Neural progenitor cell (in vitro differentiated cells): ENCODE data around the gene AASDH. TPM values are rescaled to one million over a fixed set of nuclear protein-coding genes. Genes with fewer than 3 reads are reported as not detected.

ENCODE experiments used
- DNase-seq: peaks from one replicate; pipeline ENCODE4 v3.0.0-alpha.2; 2016; ENCODE audit warnings: low spot score
- H2AFZ ChIP-seq: fragments of 200-600 bp; sonication (generic); replicated peaks from 2 replicates; pipeline ENCODE4 v1.6.1; 2016; ENCODE audit warnings: antibody characterized with exemption
- H3F3A ChIP-seq: fragments of 200-600 bp; sonication (generic); 2 replicates; pipeline ENCODE4 v1.6.1; 2016; ENCODE audit warnings: antibody characterized with exemption, low read depth
- H3K27ac ChIP-seq: fragments of 200-600 bp; sonication (generic); 2 replicates; pipeline ENCODE4 v1.5.1; 2016; ENCODE audit warnings: mild to moderate bottlenecking
- H3K27me3 ChIP-seq: fragments of 200-600 bp; sonication (generic); 2 replicates; pipeline ENCODE4 v1.6.1; 2016; ENCODE audit warnings: mild to moderate bottlenecking, moderate library complexity
- H3K36me3 ChIP-seq: fragments of 200-600 bp; sonication (generic); 2 replicates; pipeline ENCODE4 v1.5.1; 2016
- H3K4me1 ChIP-seq: fragments of 200-600 bp; sonication (generic); 2 replicates; pipeline ENCODE4 v1.6.1; 2016; ENCODE audit warnings: mixed run types
- H3K4me2 ChIP-seq: fragments of 200-600 bp; sonication (generic); 2 replicates; pipeline ENCODE4 v1.6.1; 2016
- H3K4me3 ChIP-seq: fragments of 200-600 bp; sonication (generic); 2 replicates; pipeline ENCODE4 v1.5.1; 2016
- H3K79me2 ChIP-seq: fragments of 200-600 bp; sonication (generic); 2 replicates; pipeline ENCODE4 v1.6.1; 2016; ENCODE audit warnings: low read depth
- H3K9ac ChIP-seq: fragments of 200-600 bp; sonication (generic); 2 replicates; pipeline ENCODE4 v1.6.1; 2016
- H3K9me3 ChIP-seq: fragments of 200-600 bp; sonication (generic); 2 replicates; pipeline ENCODE4 v1.5.1; 2016; ENCODE audit warnings: low read depth
- H4K20me1 ChIP-seq: fragments of 200-600 bp; sonication (generic); 2 replicates; pipeline ENCODE4 v1.6.1; 2016; ENCODE audit warnings: low read depth
- H3K27ac Mint-ChIP-seq: 3 replicates; pipeline ENCODE4 v1.8.0; 2021; ENCODE audit warnings: mixed read lengths
- H3K27me3 Mint-ChIP-seq: 2 replicates; pipeline ENCODE4 v1.8.0; 2022; ENCODE audit warnings: low read depth, mild to moderate bottlenecking, inconsistent platforms, moderate library complexity, mixed read lengths; ENCODE audit not compliant: insufficient read depth
- H3K36me3 Mint-ChIP-seq: 3 replicates; pipeline ENCODE4 v1.8.0; 2021; ENCODE audit warnings: mixed read lengths
- H3K4me1 Mint-ChIP-seq: 3 replicates; pipeline ENCODE4 v1.8.0; 2021; ENCODE audit warnings: mixed read lengths
- H3K4me3 Mint-ChIP-seq: 3 replicates; pipeline ENCODE4 v1.8.0; 2021; ENCODE audit warnings: mild to moderate bottlenecking, moderate library complexity, mixed read lengths
- H3K9me3 Mint-ChIP-seq: 3 replicates; pipeline ENCODE4 v1.8.0; 2020; ENCODE audit warnings: mixed read lengths
- EZH2 ChIP-seq: fragments of 200-600 bp; sonication (generic); IDR thresholded peaks from 2 replicates; pipeline ENCODE4 v1.6.1; 2017; ENCODE audit warnings: antibody characterized with exemption, mild to moderate bottlenecking, moderate library complexity
- EZH2phosphoT487 ChIP-seq: fragments of 200-600 bp; sonication (generic); IDR thresholded peaks from 2 replicates; pipeline ENCODE4 v1.6.1; 2017; ENCODE audit warnings: antibody characterized with exemption
- total RNA-seq: library from RNA; depleted of rRNA; stranded (reverse); fragments of >200 nt; gene quantifications from 2 replicates; pipeline ENCODE4 v1.2.3, GENCODE V29; 2015; ENCODE audit warnings: low replicate concordance
- TF ChIP-seq, protein P1 (sequence below): fragments of 200-600 bp; sonication (generic); IDR thresholded peaks from 2 replicates; pipeline ENCODE4 v1.5.1; 2017; ENCODE audit warnings: antibody characterized with exemption, mild to moderate bottlenecking

Gene AASDH
- total RNA-seq, 1 donor from 2014 or later = 33.1 TPM

DNA sequence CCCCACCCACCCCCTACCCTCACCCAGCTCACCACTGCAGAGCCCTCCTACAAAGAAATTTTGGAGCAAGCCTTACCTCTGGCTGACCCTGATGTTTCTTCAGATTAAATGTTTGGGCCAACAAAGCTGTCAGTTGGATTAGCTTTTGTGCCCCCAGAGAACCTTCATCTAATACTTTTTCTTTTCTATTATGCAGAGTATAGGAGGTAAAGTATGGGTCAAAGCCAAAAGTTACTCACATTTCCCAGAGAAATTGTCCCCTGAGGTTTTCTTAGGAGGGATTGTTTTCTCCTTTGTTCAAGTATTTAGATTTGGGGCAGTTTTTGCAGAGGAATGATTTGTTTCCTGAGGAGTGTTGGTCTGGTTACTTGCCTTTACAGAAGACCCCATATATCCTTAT lies 69.5 kb downstream of the AASDH start:
- no peaks in the 10 kb centered on the region for H3K9me3 ChIP-seq
- H4K20me1 ChIP-seq = no peaks in the 10 kb centered on the region
- Mint-ChIP-seq H3K27me3 (peaks cover 2% of the 10 kb centered on the region), H3K27ac (no peak overlapping the region), H3K36me3 (peaks cover 20% of the 10 kb centered on the region), H3K4me1 (no peaks in the 10 kb centered on the region), H3K4me3 (no peak overlapping the region), H3K9me3 (no peaks in the 10 kb centered on the region)
- no peaks in the 10 kb centered on the region for H3K79me2 ChIP-seq
- TF ChIP-seq EZH2 (no peak), EZH2phosphoT487 (no peak)
- TF ChIP-seq, protein P1, sequence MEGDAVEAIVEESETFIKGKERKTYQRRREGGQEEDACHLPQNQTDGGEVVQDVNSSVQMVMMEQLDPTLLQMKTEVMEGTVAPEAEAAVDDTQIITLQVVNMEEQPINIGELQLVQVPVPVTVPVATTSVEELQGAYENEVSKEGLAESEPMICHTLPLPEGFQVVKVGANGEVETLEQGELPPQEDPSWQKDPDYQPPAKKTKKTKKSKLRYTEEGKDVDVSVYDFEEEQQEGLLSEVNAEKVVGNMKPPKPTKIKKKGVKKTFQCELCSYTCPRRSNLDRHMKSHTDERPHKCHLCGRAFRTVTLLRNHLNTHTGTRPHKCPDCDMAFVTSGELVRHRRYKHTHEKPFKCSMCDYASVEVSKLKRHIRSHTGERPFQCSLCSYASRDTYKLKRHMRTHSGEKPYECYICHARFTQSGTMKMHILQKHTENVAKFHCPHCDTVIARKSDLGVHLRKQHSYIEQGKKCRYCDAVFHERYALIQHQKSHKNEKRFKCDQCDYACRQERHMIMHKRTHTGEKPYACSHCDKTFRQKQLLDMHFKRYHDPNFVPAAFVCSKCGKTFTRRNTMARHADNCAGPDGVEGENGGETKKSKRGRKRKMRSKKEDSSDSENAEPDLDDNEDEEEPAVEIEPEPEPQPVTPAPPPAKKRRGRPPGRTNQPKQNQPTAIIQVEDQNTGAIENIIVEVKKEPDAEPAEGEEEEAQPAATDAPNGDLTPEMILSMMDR = no peak
- no peak overlapping the region for H3K4me2 ChIP-seq
- no peaks in the 10 kb centered on the region for H3F3A ChIP-seq
- H3K4me3 ChIP-seq = no peak overlapping the region
- H3K27ac ChIP-seq = no peak overlapping the region
- H3K27me3 ChIP-seq = no peaks in the 10 kb centered on the region
- H3K36me3 ChIP-seq = no peaks in the 10 kb centered on the region
- no peak overlapping the region for H2AFZ ChIP-seq
- DNase-seq = no peak
- H3K9ac ChIP-seq = no peak overlapping the region
- no peaks in the 10 kb centered on the region for H3K4me1 ChIP-seq

DNA sequence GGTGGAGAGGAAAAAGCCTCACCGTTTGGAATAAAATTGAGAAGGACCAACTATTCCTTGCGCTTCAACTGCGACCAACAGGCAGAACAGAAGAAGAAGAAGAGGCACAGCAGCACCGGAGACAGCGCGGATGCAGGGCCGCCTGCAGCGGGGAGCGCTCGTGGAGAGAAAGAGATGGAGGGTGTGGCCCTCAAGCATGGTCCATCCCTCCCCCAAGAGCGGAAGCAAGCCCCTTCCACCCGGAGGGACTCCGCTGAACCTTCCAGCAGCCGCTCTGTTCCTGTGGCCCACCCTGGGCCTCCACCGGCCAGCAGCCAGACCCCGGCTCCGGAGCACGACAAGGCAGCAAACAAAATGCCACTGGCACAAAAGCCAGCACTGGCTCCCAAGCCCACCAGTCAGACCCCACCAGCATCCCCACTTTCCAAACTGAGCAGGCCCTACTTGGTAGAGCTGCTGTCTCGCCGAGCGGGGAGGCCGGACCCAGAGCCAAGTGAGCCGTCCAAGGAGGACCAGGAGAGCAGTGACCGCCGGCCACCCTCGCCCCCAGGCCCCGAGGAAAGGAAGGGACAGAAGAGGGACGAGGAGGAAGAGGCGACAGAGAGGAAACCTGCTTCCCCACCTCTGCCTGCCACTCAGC lies 71.2 kb downstream of the AASDH start:
- no peak for DNase-seq
- Histone ChIP-seq H4K20me1 (no peaks in the 10 kb centered on the region), H3K9me3 (no peaks in the 10 kb centered on the region), H3K27me3 (no peaks in the 10 kb centered on the region), H3K4me2 (no peak overlapping the region), H3F3A (no peaks in the 10 kb centered on the region), H3K36me3 (no peaks in the 10 kb centered on the region), H3K79me2 (no peaks in the 10 kb centered on the region), H3K27ac (no peak overlapping the region), H3K4me3 (no peak overlapping the region), H3K4me1 (no peaks in the 10 kb centered on the region), H2AFZ (no peak overlapping the region), H3K9ac (no peak overlapping the region)
- H3K36me3 Mint-ChIP-seq = peaks cover 20% of the 10 kb centered on the region
- H3K4me3 Mint-ChIP-seq = no peak overlapping the region
- no peak overlapping the region for H3K27ac Mint-ChIP-seq
- TF ChIP-seq, protein P1 = no peak
- TF ChIP-seq EZH2phosphoT487 = no peak
- no peak for TF ChIP-seq EZH2
- H3K27me3 Mint-ChIP-seq = peaks cover 2% of the 10 kb centered on the region
- no peaks in the 10 kb centered on the region for H3K9me3 Mint-ChIP-seq
- H3K4me1 Mint-ChIP-seq = no peaks in the 10 kb centered on the region

DNA sequence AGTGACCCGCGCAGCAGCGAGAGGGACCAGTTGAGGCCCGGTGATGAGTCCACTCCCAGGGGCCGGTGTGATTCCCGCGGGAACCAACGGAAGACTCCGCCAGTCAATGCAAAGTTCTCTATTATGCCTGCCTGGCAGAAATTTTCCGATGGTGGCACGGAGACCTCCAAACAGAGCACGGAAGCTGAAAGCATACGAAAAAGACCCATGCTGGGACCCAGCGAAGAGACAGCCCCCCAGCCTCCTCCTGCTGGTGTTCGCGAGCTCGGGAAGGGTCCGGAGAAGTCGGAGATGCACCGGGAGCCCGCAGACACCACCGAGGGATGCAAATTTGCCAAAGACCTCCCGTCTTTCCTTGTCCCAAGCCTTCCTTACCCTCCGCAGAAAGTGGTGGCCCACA lies 71.7 kb downstream of the AASDH start:
- no peak for DNase-seq
- no peak overlapping the region for H2AFZ ChIP-seq
- H3K4me3 Mint-ChIP-seq = no peak overlapping the region
- H3K36me3 ChIP-seq = no peaks in the 10 kb centered on the region
- H3K27ac ChIP-seq = no peak overlapping the region
- TF ChIP-seq, protein P1 = no peak
- TF ChIP-seq EZH2phosphoT487 = no peak
- no peak for TF ChIP-seq EZH2
- H3K27me3 ChIP-seq = no peaks in the 10 kb centered on the region
- H3K9me3 Mint-ChIP-seq = no peaks in the 10 kb centered on the region
- H3K9ac ChIP-seq = no peak overlapping the region
- no peaks in the 10 kb centered on the region for H3K4me1 ChIP-seq
- peaks cover 20% of the 10 kb centered on the region for H3K36me3 Mint-ChIP-seq
- H4K20me1 ChIP-seq = no peaks in the 10 kb centered on the region
- no peaks in the 10 kb centered on the region for H3K4me1 Mint-ChIP-seq
- no peaks in the 10 kb centered on the region for H3F3A ChIP-seq
- no peak overlapping the region for H3K4me2 ChIP-seq
- peaks cover 2% of the 10 kb centered on the region for H3K27me3 Mint-ChIP-seq
- H3K9me3 ChIP-seq = no peaks in the 10 kb centered on the region
- no peak overlapping the region for H3K27ac Mint-ChIP-seq
- no peak overlapping the region for H3K4me3 ChIP-seq
- H3K79me2 ChIP-seq = no peaks in the 10 kb centered on the region
